Transverse colon (tissue), 3 donors: Measurements from ENCODE around the gene FOXJ3.

Experiments used
- CTCF ChIP-seq, 5 experiments: fragments of 200-600 bp in 3 of 5; fragments of 450-650 bp in 2 of 5; sonication (generic) in 3 of 5; IDR thresholded peaks; 1 replicate in 2 of 5; 2 replicates in 3 of 5; pipeline ENCODE4 v1.5.1; 2016 to 2017; ENCODE audit warnings: antibody characterized with exemption in 5 of 5, inconsistent platforms in 3 of 5, mild to moderate bottlenecking in 2 of 5, moderate library complexity in 1 of 5
- POLR2A ChIP-seq: fragments of 450-650 bp; IDR thresholded peaks from one replicate; pipeline ENCODE4 v1.6.1; 2016; ENCODE audit warnings: antibody characterized with exemption, mild to moderate bottlenecking, moderate library complexity

GRCh38 chr1:42135426-42135825 is 199.6 kb downstream of the FOXJ3 start:
- TF ChIP-seq CTCF (IDR thresholded peaks at IDR 0.05) (no peak), POLR2A (no peak)
